Stomach (tissue), 4 donors: ENCODE measurements around the gene NISCH.

Source experiments
- POLR2A ChIP-seq, 4 donors: fragments of 450-650 bp; IDR thresholded peaks; one replicate each; pipeline ENCODE4 v1.6.1; 2016; ENCODE audit warnings: antibody characterized with exemption in 4 of 4, control low read depth in 2 of 4, mild to moderate bottlenecking in 1 of 4, moderate library complexity in 1 of 4
- POLR2AphosphoS5 ChIP-seq, 3 donors: sonication (generic); formaldehyde crosslinking; IDR thresholded peaks; one replicate each; pipeline ENCODE4 v1.6.1; 2016; ENCODE audit warnings: antibody characterized with exemption in 3 of 3
- TF ChIP-seq, protein P1 (sequence below), 7 experiments: fragments of 450-650 bp in 4 of 7; fragments of 200-600 bp in 3 of 7; sonication (generic) in 3 of 7; IDR thresholded peaks; one replicate each; pipeline ENCODE4 v1.5.1; 2016 to 2019; ENCODE audit warnings: antibody characterized with exemption in 7 of 7, control low read depth in 2 of 7, mild to moderate bottlenecking in 1 of 7

DNA sequence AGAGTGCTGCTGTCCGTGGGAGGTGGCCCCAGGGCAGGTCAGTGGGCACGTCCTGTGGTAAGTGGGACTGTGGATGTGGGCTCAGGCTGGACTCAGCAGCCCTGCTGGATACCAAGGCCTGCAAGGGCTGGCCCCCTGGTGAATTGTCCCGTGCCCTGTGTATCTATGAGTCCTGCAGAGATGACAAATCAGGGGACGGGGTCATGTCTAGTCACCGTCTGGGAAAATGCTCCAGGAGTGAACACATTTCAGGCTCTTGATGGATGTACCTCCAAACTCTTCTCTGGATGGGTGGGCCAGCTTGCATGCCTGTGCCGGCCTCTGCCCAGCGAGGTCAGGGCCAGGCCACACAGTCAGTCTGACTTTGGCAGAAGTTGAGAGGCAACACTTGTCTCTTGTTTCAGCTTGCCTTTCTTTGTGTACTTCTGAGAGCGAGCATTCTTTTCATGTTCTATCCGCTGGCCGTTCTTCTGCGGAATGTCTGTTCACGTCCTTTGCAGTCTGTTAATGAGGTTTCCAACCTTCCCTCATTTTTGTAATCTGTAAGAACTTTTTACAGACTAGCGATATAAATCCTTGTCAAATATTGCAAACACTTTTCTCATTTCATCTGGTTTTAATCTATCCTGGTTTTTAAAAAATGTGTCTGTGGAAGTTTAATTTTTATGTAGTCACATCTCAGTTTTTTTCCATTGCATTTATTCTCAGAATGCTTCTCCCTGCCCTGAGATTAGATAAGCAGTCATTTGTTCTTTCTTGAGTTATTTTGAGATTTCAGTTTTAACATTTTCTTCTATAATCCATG is 28.4 kb downstream of the NISCH start:
- TF ChIP-seq POLR2A (IDR thresholded peaks at IDR 0.05) (no peak), POLR2AphosphoS5 (IDR thresholded peaks at IDR 0.05) (no peak)
- TF ChIP-seq, protein P1, sequence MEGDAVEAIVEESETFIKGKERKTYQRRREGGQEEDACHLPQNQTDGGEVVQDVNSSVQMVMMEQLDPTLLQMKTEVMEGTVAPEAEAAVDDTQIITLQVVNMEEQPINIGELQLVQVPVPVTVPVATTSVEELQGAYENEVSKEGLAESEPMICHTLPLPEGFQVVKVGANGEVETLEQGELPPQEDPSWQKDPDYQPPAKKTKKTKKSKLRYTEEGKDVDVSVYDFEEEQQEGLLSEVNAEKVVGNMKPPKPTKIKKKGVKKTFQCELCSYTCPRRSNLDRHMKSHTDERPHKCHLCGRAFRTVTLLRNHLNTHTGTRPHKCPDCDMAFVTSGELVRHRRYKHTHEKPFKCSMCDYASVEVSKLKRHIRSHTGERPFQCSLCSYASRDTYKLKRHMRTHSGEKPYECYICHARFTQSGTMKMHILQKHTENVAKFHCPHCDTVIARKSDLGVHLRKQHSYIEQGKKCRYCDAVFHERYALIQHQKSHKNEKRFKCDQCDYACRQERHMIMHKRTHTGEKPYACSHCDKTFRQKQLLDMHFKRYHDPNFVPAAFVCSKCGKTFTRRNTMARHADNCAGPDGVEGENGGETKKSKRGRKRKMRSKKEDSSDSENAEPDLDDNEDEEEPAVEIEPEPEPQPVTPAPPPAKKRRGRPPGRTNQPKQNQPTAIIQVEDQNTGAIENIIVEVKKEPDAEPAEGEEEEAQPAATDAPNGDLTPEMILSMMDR (IDR thresholded peaks at IDR 0.05), result no peak
